ENCODE measurements around the gene MYRIP. TPM values are rescaled to one million over a fixed set of nuclear protein-coding genes. Genes with fewer than 3 reads are reported as not detected.

Gene MYRIP
- total RNA-seq, 1 donor from 2014 or later = 12.7 TPM

GRCh38 chr3:40187945-40188344, 378.5 kb downstream of the MYRIP start:
- H3K27ac ChIP-seq = no peak overlapping the region
- no peaks in the 10 kb centered on the region for H3K27me3 ChIP-seq
- TF ChIP-seq, protein P1, sequence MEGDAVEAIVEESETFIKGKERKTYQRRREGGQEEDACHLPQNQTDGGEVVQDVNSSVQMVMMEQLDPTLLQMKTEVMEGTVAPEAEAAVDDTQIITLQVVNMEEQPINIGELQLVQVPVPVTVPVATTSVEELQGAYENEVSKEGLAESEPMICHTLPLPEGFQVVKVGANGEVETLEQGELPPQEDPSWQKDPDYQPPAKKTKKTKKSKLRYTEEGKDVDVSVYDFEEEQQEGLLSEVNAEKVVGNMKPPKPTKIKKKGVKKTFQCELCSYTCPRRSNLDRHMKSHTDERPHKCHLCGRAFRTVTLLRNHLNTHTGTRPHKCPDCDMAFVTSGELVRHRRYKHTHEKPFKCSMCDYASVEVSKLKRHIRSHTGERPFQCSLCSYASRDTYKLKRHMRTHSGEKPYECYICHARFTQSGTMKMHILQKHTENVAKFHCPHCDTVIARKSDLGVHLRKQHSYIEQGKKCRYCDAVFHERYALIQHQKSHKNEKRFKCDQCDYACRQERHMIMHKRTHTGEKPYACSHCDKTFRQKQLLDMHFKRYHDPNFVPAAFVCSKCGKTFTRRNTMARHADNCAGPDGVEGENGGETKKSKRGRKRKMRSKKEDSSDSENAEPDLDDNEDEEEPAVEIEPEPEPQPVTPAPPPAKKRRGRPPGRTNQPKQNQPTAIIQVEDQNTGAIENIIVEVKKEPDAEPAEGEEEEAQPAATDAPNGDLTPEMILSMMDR (IDR thresholded peaks at IDR 0.05) = no peak
- intact Hi-C loops (cut with DNase I) = no loop called here
- DNase-seq (ENCODE audit: low spot score in 2 of 2) = no peak
- no peak overlapping the region for H3K4me3 ChIP-seq
- no peaks in the 10 kb centered on the region for H3K36me3 ChIP-seq
- H3K9me3 ChIP-seq = no peaks in the 10 kb centered on the region
- H3K4me1 ChIP-seq = no peaks in the 10 kb centered on the region

- no peaks in the 10 kb centered on the region for H3K4me1 ChIP-seq
- H3K27ac ChIP-seq = no peak overlapping the region
- TF ChIP-seq, protein P1 (IDR thresholded peaks at IDR 0.05) = no peak
- DNase-seq (ENCODE audit: low spot score in 2 of 2) = no peak
- H3K36me3 ChIP-seq = no peaks in the 10 kb centered on the region
- H3K27me3 ChIP-seq = no peaks in the 10 kb centered on the region
- H3K4me3 ChIP-seq = no peak overlapping the region
- H3K9me3 ChIP-seq = no peaks in the 10 kb centered on the region
- intact Hi-C loops (cut with DNase I) = no loop called here
These were observed 379.7 kb downstream of the MYRIP start for GRCh38 chr3:40189118-40189517.

- Histone ChIP-seq H3K27ac (no peak overlapping the region), H3K4me1 (no peaks in the 10 kb centered on the region), H3K36me3 (no peaks in the 10 kb centered on the region), H3K9me3 (no peaks in the 10 kb centered on the region), H3K4me3 (no peak overlapping the region), H3K27me3 (no peaks in the 10 kb centered on the region)
- intact Hi-C loops (cut with DNase I) = no loop called here
- DNase-seq (ENCODE audit: low spot score in 2 of 2) = no peak
- TF ChIP-seq, protein P1 (IDR thresholded peaks at IDR 0.05) = no peak
These were observed 380.6 kb downstream of the MYRIP start for GRCh38 chr3:40190056-40190455.

DNA sequence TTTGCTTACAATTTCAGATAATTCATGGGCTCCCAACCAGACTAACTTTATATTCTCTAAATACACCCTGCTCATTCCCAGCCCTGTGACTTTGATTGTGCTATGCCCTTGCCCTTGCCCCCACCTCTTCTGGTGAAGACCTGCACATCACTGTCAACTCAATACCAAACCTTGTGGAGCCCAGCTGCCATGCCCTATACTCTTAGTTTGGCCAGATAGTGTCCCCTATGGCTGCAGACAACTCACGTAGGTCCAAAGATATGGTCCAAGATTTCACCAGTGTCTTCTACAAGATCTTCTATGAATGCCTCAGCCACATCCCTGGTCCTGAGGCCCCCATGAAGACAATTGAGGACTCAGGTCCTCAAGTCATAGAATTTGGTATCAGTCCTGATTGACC, 381.8 kb downstream of the MYRIP start:
- H3K9me3 ChIP-seq = no peaks in the 10 kb centered on the region

GRCh38 chr3:40191850-40192448, 382.5 kb downstream of the MYRIP start:
- no peak overlapping the region for H3K27ac ChIP-seq
- no peaks in the 10 kb centered on the region for H3K9me3 ChIP-seq
- TF ChIP-seq, protein P1 (IDR thresholded peaks at IDR 0.05) = peak; percentile 56 to 88 (median 84)
- peak in 1 of 2 donors; percentile 73 for DNase-seq (ENCODE audit: low spot score in 2 of 2)
- H3K4me3 ChIP-seq = no peak overlapping the region
- no peaks in the 10 kb centered on the region for H3K4me1 ChIP-seq
- H3K36me3 ChIP-seq = no peaks in the 10 kb centered on the region
- intact Hi-C loops (cut with DNase I) = loop anchor here (1.0 kb wide), 1 partner anchor 125 kb away; no protein-coding TSS in a partner anchor
- no peaks in the 10 kb centered on the region for H3K27me3 ChIP-seq

More for the DNA sequence above, 381.8 kb downstream of the MYRIP start:
- no peak for DNase-seq (ENCODE audit: low spot score in 2 of 2)
- no peak overlapping the region for H3K27ac ChIP-seq
- H3K4me3 ChIP-seq = no peak overlapping the region
- TF ChIP-seq, protein P1 (IDR thresholded peaks at IDR 0.05) = no peak
- intact Hi-C loops (cut with DNase I) = no loop called here
- H3K4me1 ChIP-seq = no peaks in the 10 kb centered on the region
- no peaks in the 10 kb centered on the region for H3K36me3 ChIP-seq
- H3K27me3 ChIP-seq = no peaks in the 10 kb centered on the region

Measured in ascending aorta (tissue), 2 donors.